HCT116 (cell line): ENCODE data around the gene FGFR3. TPM values are rescaled to one million over a fixed set of nuclear protein-coding genes. Genes with fewer than 3 reads are reported as not detected.

Source experiments
- ATAC-seq: fragments of 200-7000 bp; cut with Tn5 transposase; 2 replicates; pipeline ENCODE4 v1.9.1; 2020; ENCODE audit warnings: mild to moderate bottlenecking, moderate library complexity
- BruUV-seq: library from RNA; stranded (reverse); fragments of 400-500 nt; replicated peaks from 2 replicates; lab custom pipeline; 2021; lab: Mats Ljungman, UMichigan
- CTCF ChIA-PET: fragments of 300-600 bp; sonication (Branson Sonifier 250); formaldehyde crosslinking; loops from one replicate; lab custom pipeline; 2021; ENCODE audit warnings: antibody characterized with exemption; lab: Charles Lee
- POLR2A ChIA-PET: fragments of 300-600, 350-600 bp; sonication (Branson Sonifier 250); formaldehyde crosslinking; loops from one replicate; lab custom pipeline; 2021; ENCODE audit warnings: antibody characterized with exemption; lab: Charles Lee
- RAD21 ChIA-PET, 2 experiments: fragments of 300-600 bp; sonication (Branson Sonifier 250); formaldehyde crosslinking; loops; one replicate each; lab custom pipeline; 2023; ENCODE audit warnings: low total read pairs in 2 of 2; ENCODE audit not compliant: uncharacterized antibody in 2 of 2, unreplicated experiment in 2 of 2, low non-redundant PET in 1 of 2; lab: Charles Lee
- DNase-seq: peaks from one replicate; pipeline ENCODE4 v3.0.0-alpha.2; 2010; ENCODE audit warnings: low read depth, low spot score
- H2AFZ ChIP-seq: fragments of 200-600 bp; shearing (Covaris generic), sonication (generic); 2 replicates; pipeline ENCODE4 v1.6.1; 2017; ENCODE audit warnings: low read depth, mixed run types, mixed read lengths, antibody characterized with exemption, low read length; ENCODE audit not compliant: poor library complexity, severe bottlenecking
- H3K27ac ChIP-seq: 2 replicates; pipeline ENCODE4 v1.5.1; 2012; ENCODE audit warnings: low read depth, low read length
- H3K27me3 ChIP-seq: fragments of 200-600 bp; sonication (generic); 2 replicates; pipeline ENCODE4 v1.6.1; 2016; ENCODE audit warnings: mixed run types, low read length, mixed read lengths; ENCODE audit not compliant: insufficient read depth
- H3K36me3 ChIP-seq, 2 experiments: fragments of 200-500 bp in 1 of 2; fragments of 200-600 bp in 1 of 2; sonication (Bioruptor generic) in 1 of 2; sonication (generic) in 1 of 2; 2 replicates each; pipeline versions ENCODE4 v1.5.1 to v1.6.1; 2014 to 2016; ENCODE audit warnings: low read length in 2 of 2, inconsistent platforms in 1 of 2, mixed read lengths in 1 of 2, mixed run types in 1 of 2; ENCODE audit not compliant: insufficient read depth in 2 of 2, control insufficient read depth in 1 of 2
- H3K4me1 ChIP-seq, 2 experiments: fragments of 200-600 bp in 1 of 2; sonication (generic) in 1 of 2; 2 replicates each; pipeline versions ENCODE4 v1.5.1 to v1.6.1; 2012 to 2017; ENCODE audit warnings: low read length in 2 of 2, inconsistent platforms in 1 of 2, mild to moderate bottlenecking in 1 of 2, mixed read lengths in 1 of 2, mixed run types in 1 of 2, moderate library complexity in 1 of 2; ENCODE audit not compliant: insufficient read depth in 2 of 2, control insufficient read depth in 1 of 2
- H3K4me2 ChIP-seq: fragments of 200-600 bp; sonication (generic); 2 replicates; pipeline ENCODE4 v1.6.1; 2017; ENCODE audit warnings: mixed run types, low read length, mixed read lengths
- H3K4me3 ChIP-seq, 2 experiments: fragments of 200-600 bp in 1 of 2; sonication (generic) in 1 of 2; replicated peaks in 1 of 2; 2 replicates each; pipeline ENCODE4 v1.5.1; 2011 to 2016; ENCODE audit warnings: low read length in 2 of 2, control low read depth in 1 of 2, low read depth in 1 of 2, mild to moderate bottlenecking in 1 of 2, mixed read lengths in 1 of 2, mixed run types in 1 of 2
- H3K79me2 ChIP-seq: fragments of 200-600 bp; sonication (generic); 2 replicates; pipeline ENCODE4 v1.6.1; 2017; ENCODE audit warnings: mild to moderate bottlenecking, mixed run types, low read length, moderate library complexity, mixed read lengths; ENCODE audit not compliant: insufficient read depth
- H3K9ac ChIP-seq: fragments of 200-600 bp; sonication (generic); 2 replicates; pipeline ENCODE4 v1.6.1; 2016; ENCODE audit warnings: low read length, mixed read lengths
- H3K9me2 ChIP-seq: fragments of 200-600 bp; sonication (generic), shearing (Covaris generic); 2 replicates; pipeline ENCODE4 v1.6.1; 2017; ENCODE audit warnings: mixed run types, mild to moderate bottlenecking, moderate library complexity; ENCODE audit not compliant: insufficient read depth
- H3K9me3 ChIP-seq, 2 experiments: fragments of 200-500 bp in 1 of 2; fragments of 200-600 bp in 1 of 2; sonication (Bioruptor generic) in 1 of 2; sonication (generic) in 1 of 2; 2 replicates each; pipeline ENCODE4 v1.6.1; 2014 to 2017; ENCODE audit warnings: low read length in 2 of 2, mixed read lengths in 2 of 2, inconsistent platforms in 1 of 2, low read depth in 1 of 2, mild to moderate bottlenecking in 1 of 2, mixed run types in 1 of 2, moderate library complexity in 1 of 2; ENCODE audit not compliant: control insufficient read depth in 1 of 2, insufficient read depth in 1 of 2
- H4K20me1 ChIP-seq: fragments of 200-600 bp; sonication (generic), shearing (Covaris generic); 2 replicates; pipeline ENCODE4 v1.6.1; 2017; ENCODE audit warnings: mixed run types, mild to moderate bottlenecking, moderate library complexity; ENCODE audit not compliant: insufficient read depth
- CBX3 ChIP-seq: IDR thresholded peaks from 2 replicates; pipeline ENCODE4 v1.6.1; 2012; ENCODE audit warnings: low read depth
- CEBPB ChIP-seq: IDR thresholded peaks from 2 replicates; pipeline ENCODE4 v1.6.1; 2012; ENCODE audit warnings: low read depth
- ELF1 ChIP-seq: IDR thresholded peaks from 2 replicates; pipeline ENCODE4 v1.6.1; 2012; ENCODE audit warnings: low read depth, borderline replicate concordance
- JUND ChIP-seq: IDR thresholded peaks from 2 replicates; pipeline ENCODE4 v1.6.1; 2012
- MAX ChIP-seq: IDR thresholded peaks from 2 replicates; pipeline ENCODE4 v1.6.1; 2012
- POLR2A ChIP-seq: IDR thresholded peaks from 2 replicates; pipeline ENCODE4 v1.7.0; 2011; ENCODE audit warnings: borderline replicate concordance; ENCODE audit not compliant: insufficient read depth, insufficient read length; ENCODE audit errors: extremely low read depth
- RAD21 ChIP-seq: IDR thresholded peaks from 2 replicates; pipeline ENCODE4 v1.6.1; 2012; ENCODE audit warnings: low read depth, mild to moderate bottlenecking
- SIN3A ChIP-seq: IDR thresholded peaks from 2 replicates; pipeline ENCODE4 v1.6.1; 2012; ENCODE audit warnings: low read depth
- SP1 ChIP-seq: IDR thresholded peaks from 2 replicates; pipeline ENCODE4 v1.6.1; 2012; ENCODE audit warnings: low read depth
- TCF7L2 ChIP-seq: IDR thresholded peaks from 2 replicates; pipeline ENCODE4 v1.7.0; 2011; ENCODE audit warnings: borderline replicate concordance, inconsistent platforms; ENCODE audit not compliant: insufficient read depth, insufficient read length; ENCODE audit errors: extremely low read depth
- ZBTB33 ChIP-seq: IDR thresholded peaks from 2 replicates; pipeline ENCODE4 v1.6.1; 2011; ENCODE audit warnings: mild to moderate bottlenecking, low read length, moderate library complexity; ENCODE audit not compliant: insufficient replicate concordance; ENCODE audit errors: extremely low read depth
- ZFX ChIP-seq: fragments of 450-650 bp; IDR thresholded peaks from 2 replicates; pipeline ENCODE4 v1.6.1; 2017
- intact Hi-C: fragments of 100-400 bp; cut with micrococcal nuclease; formaldehyde crosslinking; loops from 2 replicates; pipeline ENCODE4 v1.10.0; 2022
- total RNA-seq: library from RNA; stranded (reverse); gene quantifications from one replicate; pipeline ENCODE4 v1.2.1, GENCODE V29; 2021; ENCODE audit not compliant: unreplicated experiment

FGFR3 gene
- total RNA-seq, 1 experiment from 2014 or later, result 31.7 TPM

- Histone ChIP-seq H3K27ac (peak overlapping the region; percentile 79; the same call in 1 of the 2 replicates), H4K20me1 (no peaks in the 10 kb centered on the region), H3K9me3 (no peaks in the 10 kb centered on the region), H3K4me3 (peak overlapping the region; percentile 61 to 80), H3K4me1 (peaks cover 6 to 21% of the 10 kb centered on the region in 2 experiments; a peak in 3 of 4 replicates), H3K4me2 (peak overlapping the region; percentile 98), H3K79me2 (peaks cover 15% of the 10 kb centered on the region; the same call in 1 of the 2 replicates)
- BruUV-seq, result no TSS peak
- peak; percentile 51 for ATAC-seq
- CTCF ChIA-PET, result interaction anchor here (1.4 to 2.0 kb wide), 2 partner anchors 26 to 45 kb away, joined by 4 to 7 read pairs; no protein-coding TSS in a partner anchor
- RAD21 ChIA-PET, result no interaction called here
- POLR2A ChIA-PET, result interaction anchor here (0.9 kb wide), 1 partner anchor 16 kb away, joined by 3 read pairs; no protein-coding TSS in a partner anchor
- DNase-seq, result no peak
- intact Hi-C loops, result no loop called here
- TF ChIP-seq SIN3A (no peak), POLR2A (no peak), MAX (no peak), CBX3 (no peak), SP1 (no peak), RAD21 (no peak), JUND (no peak), ZFX (no peak), CEBPB (no peak), ZBTB33 (no peak), ELF1 (no peak), TCF7L2 (no peak)
- TF ChIP-seq, all 23 proteins: peak for 0
- H3K9me2 ChIP-seq, result no peaks in the 10 kb centered on the region
- H3K9ac ChIP-seq, result peak overlapping the region; percentile 61
- 0 out of 4 replicates have a peak, but pooled peaks cover 0 to 4% of the 10 kb centered on the region in 2 experiments for H3K36me3 ChIP-seq
- no peaks in the 10 kb centered on the region for H3K27me3 ChIP-seq
- H2AFZ ChIP-seq, result no peak overlapping the region
Measured at GRCh38 chr4:1793496-1793840, 375 bp downstream of the FGFR3 start.
